Hematopoietic multipotent progenitor cell treated with erythropoietin and hydrocortisone succinate and interleukin-3 and kit ligand, for 15 days (in vitro differentiated cells): Measurements from ENCODE around the gene HIF3A.

Experiments
- DNase-seq: peaks from one replicate; pipeline ENCODE4 v3.0.0-alpha.2; 2015; ENCODE audit warnings: low spot score

The HIF3A gene

DNA sequence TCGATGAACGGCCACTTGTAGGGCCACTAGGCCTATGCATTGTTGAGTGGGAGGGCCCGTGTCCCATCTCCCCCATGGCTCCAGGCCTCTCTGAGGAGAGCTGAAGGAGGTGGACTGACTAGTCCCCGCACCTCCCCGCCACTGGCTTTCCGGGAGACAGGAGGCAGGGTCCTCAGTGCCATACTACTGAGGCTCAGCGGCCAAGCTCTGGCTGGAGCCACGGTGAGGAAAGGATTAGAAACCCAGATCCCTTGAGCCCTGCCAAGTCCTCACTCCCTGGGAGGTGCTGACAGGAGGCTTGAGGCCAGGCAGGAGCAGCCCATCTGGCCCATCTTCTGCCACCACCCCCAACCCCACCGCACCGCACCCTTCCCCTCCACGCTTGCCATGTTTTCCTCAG is 87.6 kb downstream of the HIF3A start:
- DNase-seq: no peak

DNA sequence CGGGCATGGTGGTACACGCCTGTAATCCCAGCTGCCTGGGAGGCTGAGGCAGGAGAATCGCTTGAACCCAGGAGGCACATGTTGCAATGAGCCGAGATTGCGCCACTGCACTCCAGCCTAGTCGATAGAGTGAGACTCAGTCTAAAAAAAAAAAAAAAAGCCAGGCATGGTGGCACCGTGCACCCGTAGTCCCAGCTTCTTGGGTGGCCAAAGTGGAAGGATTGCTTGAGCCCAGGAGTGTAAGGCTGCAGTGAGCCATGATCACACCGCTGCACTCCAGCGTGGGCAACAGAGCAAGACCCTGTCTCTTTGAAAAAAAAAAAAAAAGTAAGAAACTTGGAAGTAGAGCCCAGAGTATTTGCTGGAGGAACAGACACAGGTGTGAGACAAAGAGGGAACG is 88.8 kb downstream of the HIF3A start:
- no peak for DNase-seq

- no peak for DNase-seq
Measured at GRCh38 chr19:46386151-46386550, 89.3 kb downstream of the HIF3A start.

- DNase-seq: no peak
Measured at GRCh38 chr19:46386996-46387712, 90.3 kb downstream of the HIF3A start.

DNA sequence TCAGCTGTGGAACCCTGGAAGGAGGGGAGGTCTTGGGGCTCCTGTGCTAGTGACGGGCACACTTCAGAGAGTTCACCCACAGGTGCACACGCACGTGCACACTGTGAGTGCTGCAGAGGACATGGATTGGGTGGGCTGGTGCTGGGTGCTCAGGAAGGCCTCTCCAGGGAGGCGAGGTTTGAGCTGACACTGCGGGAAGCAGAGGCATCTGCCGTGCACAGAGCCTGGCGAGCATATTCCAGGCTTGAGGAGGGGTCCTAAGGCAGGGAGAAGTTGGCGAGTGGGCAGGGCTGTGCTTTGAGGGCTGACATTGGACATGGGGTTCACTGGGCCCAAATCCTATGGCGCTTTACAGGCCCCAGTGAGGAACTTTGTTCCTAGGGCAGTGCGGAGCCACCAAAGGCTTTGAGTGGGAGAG is 90.9 kb downstream of the HIF3A start:
- no peak for DNase-seq

GRCh38 chr19:46388311-46389095 is 91.7 kb downstream of the HIF3A start:
- no peak for DNase-seq

- DNase-seq: no peak
Measured at GRCh38 chr19:46390121-46390858, 93.4 kb downstream of the HIF3A start.

GRCh38 chr19:46390866-46391265 is 94.0 kb downstream of the HIF3A start:
- no peak for DNase-seq

- no peak for DNase-seq
Measured at GRCh38 chr19:46391296-46392251, 94.7 kb downstream of the HIF3A start.

DNA sequence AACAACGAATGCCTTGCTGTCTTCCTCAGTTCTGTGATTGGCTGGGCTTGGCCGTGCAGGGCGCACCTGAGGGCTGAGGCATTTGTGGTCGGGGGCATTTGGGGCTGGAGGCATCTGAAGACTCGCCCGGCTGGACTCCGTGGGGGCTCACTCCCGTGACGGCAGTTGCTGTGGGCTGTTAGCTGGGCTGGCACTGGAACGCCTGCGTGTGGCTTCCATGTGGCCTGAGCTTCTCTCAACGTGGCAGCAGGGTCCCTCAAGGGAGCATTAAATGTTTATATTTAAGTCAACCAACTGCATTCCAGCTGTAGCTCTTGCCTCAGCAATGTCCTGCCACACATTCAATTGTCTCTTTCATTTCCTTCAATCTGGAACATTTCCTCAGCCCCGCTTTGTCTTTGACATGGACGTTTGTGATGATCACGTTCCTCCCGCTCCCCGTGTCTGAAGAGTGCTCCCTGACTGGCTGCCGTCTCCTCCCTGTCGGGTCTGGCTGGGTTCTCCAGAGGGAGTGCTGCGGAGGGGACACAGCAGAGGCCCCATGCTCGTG is 95.5 kb downstream of the HIF3A start:
- no peak for DNase-seq

DNA sequence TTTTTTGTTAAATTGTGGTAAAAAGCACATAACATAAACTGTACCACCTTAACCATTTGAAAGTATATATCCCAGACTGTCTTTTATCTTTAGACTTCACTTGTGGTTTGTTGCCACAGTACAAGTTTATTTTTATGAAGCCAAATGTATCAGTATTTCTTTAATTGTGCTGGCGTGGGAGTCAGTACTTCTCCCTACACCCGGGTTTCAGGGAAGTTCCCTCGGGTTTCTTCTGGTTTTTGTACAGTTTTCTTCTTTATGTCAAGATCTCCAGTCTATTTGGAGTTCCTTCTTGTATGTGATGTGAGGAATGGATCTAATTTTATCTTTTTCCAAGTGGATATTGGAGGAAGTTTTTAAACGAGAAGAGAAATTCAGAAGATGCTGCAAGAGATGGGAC is 96.0 kb downstream of the HIF3A start:
- no peak for DNase-seq
